GM12872 (cell line): ENCODE measurements around the gene PDE6H.
A peak's percentile ranks its signal among the peaks of the same experiment; 100 is the strongest.

Source experiments
- CTCF ChIP-seq: IDR thresholded peaks from 3 replicates; pipeline ENCODE4 v1.5.1; 2011; ENCODE audit warnings: low read depth, mild to moderate bottlenecking, low read length, moderate library complexity; ENCODE audit not compliant: insufficient read depth

Gene PDE6H

GRCh38 chr12:14993537-14994266 is 20.9 kb downstream of the PDE6H start:
- no peak for TF ChIP-seq CTCF

- TF ChIP-seq CTCF: no peak
These were observed 21.8 kb downstream of the PDE6H start for GRCh38 chr12:14994610-14995009.

- peak; percentile 40; the same call in 2 of the 3 replicates for TF ChIP-seq CTCF
These were observed 23.0 kb downstream of the PDE6H start for GRCh38 chr12:14995583-14996425.

GRCh38 chr12:14997998-14998397 is 25.2 kb downstream of the PDE6H start:
- TF ChIP-seq CTCF: no peak

GRCh38 chr12:14999021-14999694 is 26.3 kb downstream of the PDE6H start:
- TF ChIP-seq CTCF: no peak

GRCh38 chr12:14999695-15000365 is 27.0 kb downstream of the PDE6H start:
- no peak for TF ChIP-seq CTCF
